OCI-LY1 (cell line): ENCODE measurements around the gene CWC15.

Experiments used
- EZH2 ChIP-seq: fragments of 200-600 bp; sonication (generic), shearing (Covaris generic); IDR thresholded peaks from 2 replicates; pipeline ENCODE4 v1.8.0; 2017; ENCODE audit warnings: borderline replicate concordance, mixed run types, mild to moderate bottlenecking, antibody characterized with exemption, low read length, moderate library complexity, mixed read lengths
- TF ChIP-seq, protein P1 (sequence below): fragments of 200-600 bp; sonication (generic), shearing (Covaris generic); IDR thresholded peaks from 2 replicates; pipeline ENCODE4 v1.5.1; 2017; ENCODE audit warnings: mild to moderate bottlenecking, antibody characterized with exemption, low read length, moderate library complexity, mixed read lengths

GRCh38 chr11:94960488-94960887 is 12.9 kb downstream of the CWC15 start:
- TF ChIP-seq, protein P1, sequence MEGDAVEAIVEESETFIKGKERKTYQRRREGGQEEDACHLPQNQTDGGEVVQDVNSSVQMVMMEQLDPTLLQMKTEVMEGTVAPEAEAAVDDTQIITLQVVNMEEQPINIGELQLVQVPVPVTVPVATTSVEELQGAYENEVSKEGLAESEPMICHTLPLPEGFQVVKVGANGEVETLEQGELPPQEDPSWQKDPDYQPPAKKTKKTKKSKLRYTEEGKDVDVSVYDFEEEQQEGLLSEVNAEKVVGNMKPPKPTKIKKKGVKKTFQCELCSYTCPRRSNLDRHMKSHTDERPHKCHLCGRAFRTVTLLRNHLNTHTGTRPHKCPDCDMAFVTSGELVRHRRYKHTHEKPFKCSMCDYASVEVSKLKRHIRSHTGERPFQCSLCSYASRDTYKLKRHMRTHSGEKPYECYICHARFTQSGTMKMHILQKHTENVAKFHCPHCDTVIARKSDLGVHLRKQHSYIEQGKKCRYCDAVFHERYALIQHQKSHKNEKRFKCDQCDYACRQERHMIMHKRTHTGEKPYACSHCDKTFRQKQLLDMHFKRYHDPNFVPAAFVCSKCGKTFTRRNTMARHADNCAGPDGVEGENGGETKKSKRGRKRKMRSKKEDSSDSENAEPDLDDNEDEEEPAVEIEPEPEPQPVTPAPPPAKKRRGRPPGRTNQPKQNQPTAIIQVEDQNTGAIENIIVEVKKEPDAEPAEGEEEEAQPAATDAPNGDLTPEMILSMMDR = no peak
- no peak for TF ChIP-seq EZH2
